ENCODE data around the gene TECPR2.
"Not testable (repeated sequence)": the region's sequence is repeated elsewhere in the genome, so short reads cannot be mapped to it uniquely, and the experiment has no call there.

TECPR2 gene

GRCh38 chr14:102538602-102539543 lies 176.1 kb downstream of the TECPR2 start:
- DNase-seq: no peak

- no peak for DNase-seq
Observed at GRCh38 chr14:102539544-102540314, 177.0 kb downstream of the TECPR2 start.

GRCh38 chr14:102540315-102541028 lies 177.7 kb downstream of the TECPR2 start:
- DNase-seq: no peak

GRCh38 chr14:102541029-102541491 lies 178.3 kb downstream of the TECPR2 start:
- DNase-seq: not testable (repeated sequence)

GRCh38 chr14:102541771-102542170 lies 179.0 kb downstream of the TECPR2 start:
- no peak for DNase-seq

- DNase-seq: no peak
Observed at GRCh38 chr14:102544046-102544746, 181.5 kb downstream of the TECPR2 start.

- DNase-seq: no peak
Observed at GRCh38 chr14:102544747-102545460, 182.2 kb downstream of the TECPR2 start.

GRCh38 chr14:102545461-102546265 lies 182.9 kb downstream of the TECPR2 start:
- no peak for DNase-seq

- no peak for DNase-seq
Observed at GRCh38 chr14:102548616-102549240, 186.0 kb downstream of the TECPR2 start.

- not testable (repeated sequence) for DNase-seq
Observed at GRCh38 chr14:102550927-102551401, 188.2 kb downstream of the TECPR2 start.
